Bronchial epithelial cell (primary cell): ENCODE measurements around the gene ZBTB16. TPM values are rescaled to one million over a fixed set of nuclear protein-coding genes. Genes with fewer than 3 reads are reported as not detected.

Source experiments
- DNase-seq: peaks from one replicate; pipeline ENCODE4 v3.0.0-alpha.2; 2010; ENCODE audit warnings: low read depth
- FAIRE-seq: peaks from 2 replicates; lab custom pipeline; 2011; peaks lifted over from hg19 to GRCh38; lab: Jason Lieb, UNC
- H3K27me3 ChIP-seq: 2 replicates; pipeline ENCODE4 v1.5.1; 2011; ENCODE audit warnings: low read length; ENCODE audit not compliant: control insufficient read depth, insufficient read depth
- H3K36me3 ChIP-seq: 2 replicates; pipeline ENCODE4 v1.5.1; 2011; ENCODE audit warnings: low read length; ENCODE audit not compliant: control insufficient read depth, insufficient read depth
- H3K4me3 ChIP-seq: 2 replicates; pipeline ENCODE4 v1.5.1; 2011; ENCODE audit warnings: mild to moderate bottlenecking, low read depth, low read length, control low read depth
- CTCF ChIP-seq: IDR thresholded peaks from 2 replicates; pipeline ENCODE4 v1.5.1; 2011; ENCODE audit warnings: mild to moderate bottlenecking, moderate library complexity, low read length, control low read depth, inconsistent platforms; ENCODE audit not compliant: insufficient read depth, severe bottlenecking
- total RNA-seq: library from RNA; depleted of rRNA; stranded (reverse); fragments of >200 nt; gene quantifications from 2 replicates; pipeline ENCODE4 v1.2.1, GENCODE V29; 2014

Gene ZBTB16
- total RNA-seq, 1 donor from 2014 or later = 3.2 TPM

GRCh38 chr11:114192841-114193389 is 133.4 kb downstream of the ZBTB16 start:
- no peak for TF ChIP-seq CTCF
- FAIRE-seq = no peak
- no peak for DNase-seq
- Histone ChIP-seq H3K27me3 (no peaks in the 10 kb centered on the region), H3K4me3 (no peak overlapping the region), H3K36me3 (no peaks in the 10 kb centered on the region)

GRCh38 chr11:114193730-114194679 is 134.5 kb downstream of the ZBTB16 start:
- no peaks in the 10 kb centered on the region for H3K36me3 ChIP-seq
- no peak overlapping the region for H3K4me3 ChIP-seq
- H3K27me3 ChIP-seq = no peaks in the 10 kb centered on the region
- DNase-seq = peak; percentile 27
- peak; percentile 36 for FAIRE-seq
- TF ChIP-seq CTCF = no peak

GRCh38 chr11:114194702-114195101 is 135.2 kb downstream of the ZBTB16 start:
- Histone ChIP-seq H3K4me3 (no peak overlapping the region), H3K36me3 (no peaks in the 10 kb centered on the region), H3K27me3 (no peaks in the 10 kb centered on the region)
- TF ChIP-seq CTCF = no peak
- no peak for FAIRE-seq
- no peak for DNase-seq

- DNase-seq (no peak), FAIRE-seq (no peak)
- no peaks in the 10 kb centered on the region for H3K36me3 ChIP-seq
- no peaks in the 10 kb centered on the region for H3K27me3 ChIP-seq
- TF ChIP-seq CTCF = no peak
- no peak overlapping the region for H3K4me3 ChIP-seq
Measured at GRCh38 chr11:114195151-114195550, 135.6 kb downstream of the ZBTB16 start.

- peak; percentile 22 for TF ChIP-seq CTCF
- Histone ChIP-seq H3K36me3 (no peaks in the 10 kb centered on the region), H3K27me3 (no peaks in the 10 kb centered on the region), H3K4me3 (no peak overlapping the region)
- FAIRE-seq = peak; percentile 47
- DNase-seq = peak; percentile 86
Measured at GRCh38 chr11:114195981-114196731, 136.6 kb downstream of the ZBTB16 start.
